OCI-LY1 (cell line): ENCODE measurements around the gene AMBRA1.

Experiments used
- H2AFZ ChIP-seq: fragments of 200-600 bp; sonication (generic), shearing (Covaris generic); 2 replicates; pipeline ENCODE4 v1.6.0; 2014; ENCODE audit warnings: antibody characterized with exemption, mild to moderate bottlenecking, low read length
- H3F3A ChIP-seq: fragments of 200-600 bp; sonication (generic), shearing (Covaris generic); 2 replicates; pipeline ENCODE4 v1.6.0; 2014; ENCODE audit warnings: mild to moderate bottlenecking, antibody characterized with exemption, low read length, moderate library complexity; ENCODE audit not compliant: insufficient read depth
- H3K27ac ChIP-seq: fragments of 200-600 bp; sonication (generic); 2 replicates; pipeline ENCODE4 v1.5.1; 2014; ENCODE audit warnings: low read length, mixed run types, mild to moderate bottlenecking, low read depth; ENCODE audit not compliant: poor library complexity, severe bottlenecking
- H3K27me3 ChIP-seq: fragments of 200-600 bp; sonication (generic); 2 replicates; pipeline ENCODE4 v1.6.0; 2014; ENCODE audit warnings: antibody characterized with exemption, mild to moderate bottlenecking, low read length, moderate library complexity; ENCODE audit not compliant: insufficient read depth
- H3K36me3 ChIP-seq: fragments of 200-600 bp; sonication (generic); 2 replicates; pipeline ENCODE4 v1.6.1; 2014; ENCODE audit warnings: mild to moderate bottlenecking, antibody characterized with exemption, low read length, moderate library complexity, mixed read lengths; ENCODE audit not compliant: insufficient read depth
- H3K4me1 ChIP-seq: fragments of 200-600 bp; sonication (generic); 2 replicates; pipeline ENCODE4 v1.5.1; 2014; ENCODE audit warnings: mild to moderate bottlenecking, low read length, moderate library complexity; ENCODE audit not compliant: insufficient read depth, severe bottlenecking
- H3K4me2 ChIP-seq: fragments of 200-600 bp; sonication (generic), shearing (Covaris generic); 2 replicates; pipeline ENCODE4 v1.6.1; 2014; ENCODE audit warnings: low read length
- H3K4me3 ChIP-seq: fragments of 200-600 bp; sonication (generic); 2 replicates; pipeline ENCODE4 v1.5.1; 2014; ENCODE audit warnings: low read length, low read depth, mild to moderate bottlenecking, mixed read lengths; ENCODE audit not compliant: poor library complexity, severe bottlenecking
- H3K79me2 ChIP-seq: fragments of 200-600 bp; shearing (Covaris generic); 2 replicates; pipeline ENCODE4 v1.6.1; 2016; ENCODE audit warnings: mixed run types, low read length, mixed read lengths; ENCODE audit not compliant: insufficient read depth
- H3K9ac ChIP-seq: fragments of 200-600 bp; sonication (generic), shearing (Covaris generic); 2 replicates; pipeline ENCODE4 v1.6.1; 2014; ENCODE audit warnings: mild to moderate bottlenecking, low read length, mixed read lengths
- H3K9me2 ChIP-seq: fragments of 200-600 bp; sonication (generic), shearing (Covaris generic); 2 replicates; pipeline ENCODE4 v1.6.1; 2014; ENCODE audit warnings: low read depth, mild to moderate bottlenecking, low read length, mixed read lengths
- H3K9me3 ChIP-seq: fragments of 200-600 bp; shearing (Covaris generic); 2 replicates; pipeline ENCODE4 v1.6.1; 2014; ENCODE audit warnings: low read length, mixed read lengths
- H4K20me1 ChIP-seq: fragments of 200-600 bp; sonication (generic), shearing (Covaris generic); 2 replicates; pipeline ENCODE4 v1.6.0; 2016; ENCODE audit warnings: mild to moderate bottlenecking, low read length; ENCODE audit not compliant: insufficient read depth
- CTCF ChIP-seq: fragments of 200-600 bp; sonication (generic), shearing (Covaris generic); IDR thresholded peaks from 2 replicates; pipeline ENCODE4 v1.5.1; 2017; ENCODE audit warnings: mild to moderate bottlenecking, antibody characterized with exemption, low read length, moderate library complexity, mixed read lengths
- EZH2 ChIP-seq: fragments of 200-600 bp; sonication (generic), shearing (Covaris generic); IDR thresholded peaks from 2 replicates; pipeline ENCODE4 v1.8.0; 2017; ENCODE audit warnings: borderline replicate concordance, mixed run types, mild to moderate bottlenecking, antibody characterized with exemption, low read length, moderate library complexity, mixed read lengths

AMBRA1 gene

GRCh38 chr11:46370253-46370652 is 223.6 kb downstream of the AMBRA1 start:
- H3K4me3 ChIP-seq = no peak overlapping the region
- no peaks in the 10 kb centered on the region for H3K79me2 ChIP-seq
- H3K27me3 ChIP-seq = no peaks in the 10 kb centered on the region
- no peaks in the 10 kb centered on the region for H3F3A ChIP-seq
- peaks cover 70% of the 10 kb centered on the region for H3K36me3 ChIP-seq
- H3K9me2 ChIP-seq = no peaks in the 10 kb centered on the region
- no peak for TF ChIP-seq CTCF
- TF ChIP-seq EZH2 = no peak
- peaks cover 7% of the 10 kb centered on the region for H3K4me1 ChIP-seq
- H4K20me1 ChIP-seq = no peaks in the 10 kb centered on the region
- H2AFZ ChIP-seq = no peak overlapping the region
- H3K4me2 ChIP-seq = no peak overlapping the region
- H3K9me3 ChIP-seq = no peaks in the 10 kb centered on the region
- no peak overlapping the region for H3K9ac ChIP-seq
- H3K27ac ChIP-seq = no peak overlapping the region

GRCh38 chr11:46369458-46370152 is 224.2 kb downstream of the AMBRA1 start:
- Histone ChIP-seq H3K9me3 (no peaks in the 10 kb centered on the region), H3K4me1 (peaks cover 7% of the 10 kb centered on the region), H3K36me3 (peaks cover 64% of the 10 kb centered on the region), H2AFZ (no peak overlapping the region), H3F3A (no peaks in the 10 kb centered on the region), H3K27me3 (no peaks in the 10 kb centered on the region), H3K27ac (no peak overlapping the region), H3K9ac (no peak overlapping the region), H3K79me2 (no peaks in the 10 kb centered on the region), H3K4me3 (no peak overlapping the region), H4K20me1 (no peaks in the 10 kb centered on the region), H3K4me2 (no peak overlapping the region), H3K9me2 (no peaks in the 10 kb centered on the region)
- TF ChIP-seq CTCF (peak; percentile 84), EZH2 (no peak)

GRCh38 chr11:46367916-46368267 is 225.9 kb downstream of the AMBRA1 start:
- H3K9ac ChIP-seq = no peak overlapping the region
- H3K79me2 ChIP-seq = peaks cover 1% of the 10 kb centered on the region; the same call in 1 of the 2 replicates
- H3K4me2 ChIP-seq = no peak overlapping the region
- no peaks in the 10 kb centered on the region for H3F3A ChIP-seq
- H3K36me3 ChIP-seq = peaks cover 52% of the 10 kb centered on the region; the same call in 1 of the 2 replicates
- H4K20me1 ChIP-seq = no peaks in the 10 kb centered on the region
- H2AFZ ChIP-seq = no peak overlapping the region
- TF ChIP-seq CTCF (no peak), EZH2 (no peak)
- no peak overlapping the region for H3K27ac ChIP-seq
- H3K9me3 ChIP-seq = no peaks in the 10 kb centered on the region
- peaks cover 22% of the 10 kb centered on the region for H3K4me1 ChIP-seq
- H3K27me3 ChIP-seq = no peaks in the 10 kb centered on the region
- no peak overlapping the region for H3K4me3 ChIP-seq
- no peaks in the 10 kb centered on the region for H3K9me2 ChIP-seq
